RKO (cell line): ENCODE results near the gene SEMA3A.
A peak's percentile ranks its signal among the peaks of the same experiment; 100 is the strongest.
"Not testable (repeated sequence)": the region's sequence is repeated elsewhere in the genome, so short reads cannot be mapped to it uniquely, and the experiment has no call there.

Source experiments
- DNase-seq: peaks from one replicate; pipeline ENCODE4 v3.0.0-alpha.2; 2016; ENCODE audit warnings: low spot score

SEMA3A gene

GRCh38 chr7:84108787-84109186 lies 85.8 kb downstream of the SEMA3A start:
- DNase-seq, result no peak

GRCh38 chr7:84108119-84108518 lies 86.5 kb downstream of the SEMA3A start:
- no peak for DNase-seq

DNA sequence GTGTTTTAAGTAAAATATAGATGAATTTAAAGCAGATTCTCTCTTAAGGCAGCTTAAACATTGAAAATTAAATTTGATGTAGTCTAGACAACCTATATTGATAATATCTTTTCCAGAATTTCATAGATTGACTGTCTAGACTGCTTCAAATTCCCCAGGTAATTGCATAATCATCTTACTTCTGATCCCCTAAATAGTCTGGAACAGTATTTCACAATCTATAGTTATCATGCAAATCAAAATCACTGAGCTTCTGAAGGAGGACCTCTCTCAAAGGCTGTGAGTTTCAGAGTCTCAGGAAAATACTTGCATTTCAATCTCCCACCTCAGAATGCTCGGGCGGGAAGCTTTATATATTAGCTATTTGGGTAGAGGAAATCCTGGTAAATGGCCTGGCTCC lies 87.3 kb downstream of the SEMA3A start:
- no peak for DNase-seq

DNA sequence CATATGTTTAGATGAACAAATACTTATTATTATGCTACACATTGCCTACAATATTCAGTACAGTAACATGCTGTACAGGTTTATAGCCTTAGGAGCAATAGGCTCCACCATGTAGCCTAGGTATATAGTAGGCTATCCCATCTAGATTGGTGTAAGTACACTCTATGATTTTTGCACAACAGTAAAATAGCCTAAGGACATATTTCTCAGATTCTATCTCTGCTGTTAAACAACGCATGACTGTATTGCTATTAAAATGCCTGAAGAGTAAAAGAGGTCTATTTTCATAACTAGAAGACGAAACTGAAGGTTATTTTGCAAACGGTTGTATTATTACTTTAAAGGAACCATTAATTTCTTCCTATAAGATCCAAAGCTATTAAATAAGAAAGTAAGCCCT lies 88.3 kb downstream of the SEMA3A start:
- DNase-seq, result no peak

DNA sequence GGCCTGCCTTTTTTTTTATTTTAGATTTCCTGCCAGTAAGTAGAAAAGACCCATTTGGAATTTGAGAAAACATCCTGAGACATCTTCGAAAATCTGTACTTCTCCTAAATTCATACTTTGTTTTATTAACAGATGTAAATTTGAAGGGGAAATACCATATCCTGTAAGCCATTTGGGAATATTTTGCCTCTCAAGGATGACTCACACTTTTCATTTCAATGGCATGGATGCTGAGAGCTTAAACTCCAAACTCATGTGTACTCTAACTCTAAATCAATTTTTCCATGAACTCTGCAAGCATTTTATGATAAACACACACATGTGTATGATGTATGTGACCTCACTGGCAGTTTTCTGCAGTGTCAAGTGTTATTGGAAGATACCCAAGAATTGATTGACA lies 89.0 kb downstream of the SEMA3A start:
- DNase-seq, result no peak

DNA sequence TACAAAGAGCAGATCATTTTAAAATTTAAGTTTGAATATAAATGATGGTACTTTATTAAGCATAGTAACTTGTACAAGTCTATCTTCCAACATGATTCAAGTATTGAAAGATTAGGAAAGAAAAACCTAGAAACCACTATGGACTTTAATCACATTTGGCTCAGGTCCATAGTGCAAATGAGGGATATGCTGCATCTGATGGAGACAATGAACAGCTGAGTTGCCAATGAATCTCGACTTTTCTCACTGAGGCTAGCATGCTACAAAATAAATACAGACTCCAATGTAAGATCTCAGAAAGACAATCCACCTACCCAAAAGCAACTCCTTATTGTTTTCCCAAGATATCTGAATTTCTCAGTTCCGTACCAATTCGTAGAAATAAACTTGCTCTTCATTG lies 89.8 kb downstream of the SEMA3A start:
- DNase-seq, result no peak

DNA sequence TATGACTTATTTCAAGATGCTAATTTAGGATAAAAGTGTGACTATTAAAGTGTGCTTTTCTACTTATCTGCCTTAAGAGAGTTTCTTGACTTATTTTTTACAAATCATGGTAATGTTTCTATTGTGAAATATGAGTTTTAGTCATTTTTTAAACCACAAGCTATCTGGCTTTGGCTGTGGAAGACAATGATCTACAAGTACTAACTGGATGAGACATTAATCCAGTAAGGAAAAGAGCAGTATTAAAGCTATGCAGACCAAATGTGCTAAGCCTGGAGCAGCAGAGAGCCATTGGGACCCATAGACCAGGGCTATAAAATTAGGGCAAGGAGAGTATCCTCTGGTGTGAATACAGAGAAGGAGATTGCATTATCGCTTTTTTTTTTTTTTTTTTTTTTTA lies 92.4 kb downstream of the SEMA3A start:
- no peak for DNase-seq

- peak; percentile 79 for DNase-seq
Measured at GRCh38 chr7:84100866-84101265, 93.7 kb downstream of the SEMA3A start.

GRCh38 chr7:84095971-84096370 lies 98.6 kb downstream of the SEMA3A start:
- DNase-seq, result no peak

GRCh38 chr7:84092207-84092606 lies 102.4 kb downstream of the SEMA3A start:
- DNase-seq, result no peak

DNA sequence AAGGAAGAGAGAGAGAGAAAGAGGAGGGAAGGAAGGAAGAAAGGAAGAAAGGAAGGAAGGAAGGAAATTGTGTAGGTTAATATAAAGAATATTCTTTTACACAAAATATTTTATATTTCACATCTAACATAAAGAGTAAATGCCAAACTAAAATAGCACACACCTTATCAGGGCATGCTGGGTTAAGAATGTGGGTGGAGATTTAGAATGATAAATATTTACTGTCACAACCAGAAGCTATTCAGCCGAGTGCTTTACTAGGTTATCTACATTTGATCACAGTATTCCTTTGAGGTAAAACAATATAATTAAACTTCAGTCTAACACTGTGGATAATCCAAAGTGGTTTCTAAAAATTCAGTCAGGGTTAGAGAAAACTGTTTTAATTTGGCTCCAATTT lies 103.3 kb downstream of the SEMA3A start:
- DNase-seq, result no peak

- DNase-seq, result no peak
Measured at GRCh38 chr7:84088802-84089201, 105.8 kb downstream of the SEMA3A start.

- no peak for DNase-seq
Measured at GRCh38 chr7:84085998-84086397, 108.6 kb downstream of the SEMA3A start.

DNA sequence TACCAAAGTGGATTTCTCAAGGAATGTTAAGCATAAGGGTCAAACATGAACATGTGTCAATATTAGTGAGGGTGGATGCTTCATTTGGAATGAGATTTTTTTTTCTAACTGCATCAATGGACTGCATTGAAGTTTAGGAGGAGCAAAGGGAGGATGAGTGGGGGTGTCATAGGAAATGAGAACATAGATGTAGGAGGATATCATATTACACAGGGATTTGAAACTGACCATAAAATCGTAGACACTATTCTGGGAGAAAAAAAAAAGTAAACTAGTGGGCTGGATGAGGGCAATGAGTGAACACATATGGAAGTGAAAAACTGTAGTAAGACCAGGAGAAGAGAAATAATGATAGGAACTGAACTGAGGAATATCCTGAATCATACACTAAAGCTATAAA lies 109.4 kb downstream of the SEMA3A start:
- peak; percentile 38 for DNase-seq

DNA sequence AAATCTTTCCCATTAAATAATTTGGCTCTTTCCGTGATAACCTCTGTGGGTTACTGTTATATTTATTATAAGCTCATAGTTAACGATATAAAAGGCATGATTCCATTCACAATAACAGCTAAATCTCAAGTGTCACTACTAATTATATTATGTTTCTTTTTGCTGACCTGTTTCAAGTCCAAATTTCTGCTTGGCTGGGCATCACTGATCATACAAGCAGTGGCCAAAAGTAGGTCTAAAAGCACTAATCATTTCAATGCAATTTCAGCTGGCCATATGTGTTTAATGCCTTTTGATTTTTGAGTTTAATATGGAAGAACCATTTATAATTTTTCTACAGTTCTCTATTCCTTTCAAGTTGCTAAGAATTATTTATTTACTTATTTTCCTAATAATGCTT lies 110.7 kb downstream of the SEMA3A start:
- DNase-seq, result no peak

DNA sequence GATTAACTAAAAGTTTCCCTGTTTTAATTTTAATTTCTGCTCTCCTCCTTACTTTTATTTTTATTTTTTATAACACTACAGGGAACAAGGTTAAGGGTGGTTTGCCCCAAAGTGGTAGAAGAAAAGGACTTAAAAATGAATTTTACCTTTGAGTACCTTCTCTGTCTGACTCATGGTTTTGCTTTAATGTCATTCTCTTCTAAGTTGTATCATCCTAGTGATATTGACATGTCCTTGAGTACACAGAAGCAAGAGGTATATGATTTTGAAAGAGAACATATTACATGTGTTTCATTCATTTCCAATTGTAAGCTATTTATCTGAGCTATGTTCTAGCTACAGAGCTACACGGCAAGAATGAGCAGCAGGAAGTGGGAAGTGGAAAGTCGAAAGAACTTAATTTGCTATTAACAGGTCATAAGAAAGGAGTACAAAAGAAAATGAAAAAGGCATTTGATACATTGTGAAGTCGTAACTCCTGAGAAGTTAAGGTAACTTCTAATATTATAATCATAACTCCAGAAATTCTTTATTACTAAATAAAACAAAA lies 112.5 kb downstream of the SEMA3A start:
- no peak for DNase-seq

- no peak for DNase-seq
Measured at GRCh38 chr7:84077336-84077735, 117.3 kb downstream of the SEMA3A start.

GRCh38 chr7:84076219-84076618 lies 118.4 kb downstream of the SEMA3A start:
- DNase-seq, result no peak

- no peak for DNase-seq
Measured at GRCh38 chr7:84073186-84073875, 121.3 kb downstream of the SEMA3A start.

DNA sequence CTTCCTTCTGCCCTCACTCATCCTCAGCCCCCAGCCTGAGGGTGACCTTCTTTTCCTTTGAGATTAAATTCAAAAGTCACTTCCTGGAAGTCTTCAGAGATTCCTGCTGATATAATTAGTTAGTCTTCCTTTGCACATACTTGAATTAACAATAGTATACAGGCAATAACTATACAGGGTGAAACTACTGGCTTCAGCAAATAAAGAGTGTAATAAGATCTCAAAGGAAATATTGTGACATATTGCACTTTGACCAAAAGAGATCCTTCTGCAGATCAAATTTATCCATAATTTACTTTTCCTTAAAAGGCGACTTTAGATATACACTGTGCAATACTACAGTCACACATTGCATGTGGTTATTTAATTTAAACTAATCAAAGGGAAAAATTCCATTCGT lies 123.8 kb downstream of the SEMA3A start:
- no peak for DNase-seq

DNA sequence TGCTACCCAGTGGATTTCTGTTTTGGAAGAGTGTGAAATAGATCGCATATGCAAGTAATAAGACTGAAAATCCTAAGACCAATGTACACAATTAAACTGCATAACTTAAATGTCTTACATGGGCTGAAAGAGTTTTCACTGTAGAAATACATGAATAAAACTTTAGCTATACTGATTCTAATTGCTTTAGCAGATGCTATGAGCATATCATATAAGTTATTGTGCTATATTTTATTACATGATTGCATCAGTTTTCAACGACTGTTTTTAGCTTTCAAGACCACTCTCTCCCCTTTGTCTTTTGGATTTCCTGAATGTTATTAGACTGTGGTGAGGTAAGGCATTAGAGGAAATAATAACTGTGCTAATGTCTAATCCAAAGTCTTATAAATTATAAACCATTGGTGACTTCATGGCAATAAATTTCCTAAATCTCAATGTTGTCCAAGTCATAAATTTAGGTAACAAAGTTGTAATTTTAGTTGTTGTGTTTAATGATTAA lies 124.5 kb downstream of the SEMA3A start:
- DNase-seq, result no peak

DNA sequence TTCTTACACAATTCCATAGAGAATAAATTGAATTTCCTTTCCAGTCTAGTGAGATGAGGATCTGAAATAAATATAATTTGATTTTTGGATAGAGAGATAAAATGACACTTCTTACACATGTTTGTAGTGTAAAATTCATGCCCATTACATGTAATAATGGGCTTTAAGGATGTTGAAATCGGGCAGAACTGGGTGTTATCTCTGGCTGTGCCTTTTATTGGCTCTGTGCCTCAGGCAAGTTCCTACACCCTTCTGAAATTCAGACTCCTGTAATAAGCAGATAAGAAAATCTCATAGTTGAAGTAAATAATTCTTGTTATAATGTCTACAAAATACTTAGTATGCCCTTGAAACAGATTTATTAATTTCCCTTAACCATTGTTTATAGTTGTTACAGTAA lies 125.6 kb downstream of the SEMA3A start:
- DNase-seq, result no peak

GRCh38 chr7:84062489-84062901 lies 132.1 kb downstream of the SEMA3A start:
- not testable (repeated sequence) for DNase-seq

DNA sequence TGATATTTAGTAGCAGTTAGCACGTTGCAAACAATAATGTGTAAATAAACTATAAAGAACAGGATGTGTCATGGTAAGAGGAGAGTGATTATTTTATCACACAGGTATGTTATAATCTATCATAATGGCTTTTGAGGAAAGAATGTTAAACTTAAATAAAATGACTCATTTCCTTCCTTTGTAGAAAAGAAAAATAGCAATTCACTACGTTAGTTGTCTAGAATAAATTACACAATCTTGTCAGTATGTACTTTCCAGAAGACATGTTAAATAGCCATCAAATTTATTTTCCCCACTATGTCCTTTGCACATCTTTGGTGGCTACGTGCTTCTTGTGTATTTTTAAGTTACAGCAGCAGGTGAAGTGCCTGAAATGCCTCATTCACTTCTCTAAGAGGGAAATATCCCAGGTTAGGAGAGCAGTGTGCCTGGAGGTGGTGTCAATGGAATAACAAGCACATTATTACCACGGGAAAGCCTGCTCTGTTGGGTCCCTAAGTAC lies 133.8 kb downstream of the SEMA3A start:
- DNase-seq, result no peak
